WTC11 (cell line): Measurements from ENCODE around the gene NPEPL1. TPM values are rescaled to one million over a fixed set of nuclear protein-coding genes. Genes with fewer than 3 reads are reported as not detected.
A peak's percentile ranks its signal among the peaks of the same experiment; 100 is the strongest.

Experiments
- ATAC-seq: fragments of 200-7000 bp; cut with Tn5 transposase; 2 replicates; pipeline ENCODE4 v1.10.0; 2021; ENCODE audit warnings: mild to moderate bottlenecking, moderate library complexity
- CTCF ChIA-PET: fragments of 300-600 bp; sonication (Branson Sonifier 250); formaldehyde crosslinking; loops from one replicate; lab custom pipeline; 2021; ENCODE audit warnings: antibody characterized with exemption; lab: Charles Lee
- POLR2A ChIA-PET: fragments of 350-600 bp; sonication (Branson Sonifier 250); formaldehyde crosslinking; loops from one replicate; lab custom pipeline; 2021; ENCODE audit warnings: antibody characterized with exemption; lab: Charles Lee
- DNase-seq: peaks from one replicate; pipeline ENCODE4 v3.0.0; 2021; ENCODE audit warnings: low spot score
- H3K27ac Mint-ChIP-seq: 2 replicates; pipeline ENCODE4 v1.8.0; 2021; ENCODE audit warnings: mixed read lengths
- H3K27me3 Mint-ChIP-seq: 2 replicates; pipeline ENCODE4 v1.8.0; 2021; ENCODE audit warnings: low read depth, mild to moderate bottlenecking, moderate library complexity, mixed read lengths
- H3K36me3 Mint-ChIP-seq: 2 replicates; pipeline ENCODE4 v1.8.0; 2021; ENCODE audit warnings: mixed read lengths
- H3K4me1 Mint-ChIP-seq: 2 replicates; pipeline ENCODE4 v1.8.0; 2022; ENCODE audit warnings: mixed read lengths
- H3K4me3 Mint-ChIP-seq: 2 replicates; pipeline ENCODE4 v1.8.0; 2021; ENCODE audit warnings: mild to moderate bottlenecking, moderate library complexity, mixed read lengths
- H3K9me3 Mint-ChIP-seq: 2 replicates; pipeline ENCODE4 v1.8.0; 2021; ENCODE audit warnings: mixed read lengths
- ELF4 ChIP-seq: sonication (generic); formaldehyde crosslinking; IDR thresholded peaks from 2 replicates; pipeline ENCODE4 v1.8.1; 2022; ENCODE audit warnings: low read depth, mild to moderate bottlenecking, moderate library complexity, missing genetic modification reagents
- EMX1 ChIP-seq: fragments of 250-450 bp; sonication (Bioruptor Pico); IDR thresholded peaks from 2 replicates; pipeline ENCODE4 v1.8.0; 2021; ENCODE audit warnings: mild to moderate bottlenecking
- ESRRA ChIP-seq: sonication (generic); formaldehyde crosslinking; IDR thresholded peaks from 2 replicates; pipeline ENCODE4 v1.8.1; 2022; ENCODE audit warnings: mild to moderate bottlenecking, missing genetic modification reagents, borderline replicate concordance
- GABPB1 ChIP-seq: sonication (generic); formaldehyde crosslinking; IDR thresholded peaks from 2 replicates; pipeline ENCODE4 v1.8.1; 2023; ENCODE audit warnings: mild to moderate bottlenecking, missing genetic modification reagents
- HMGA2 ChIP-seq: fragments of 250-450 bp; sonication (Bioruptor Pico); IDR thresholded peaks from 2 replicates; pipeline ENCODE4 v1.4.0; 2021; ENCODE audit warnings: mild to moderate bottlenecking, moderate library complexity
- JUN ChIP-seq: sonication (generic); formaldehyde crosslinking; IDR thresholded peaks from 2 replicates; pipeline ENCODE4 v1.8.0; 2023; ENCODE audit warnings: mild to moderate bottlenecking, missing genetic modification reagents
- RELA ChIP-seq: sonication (generic); formaldehyde crosslinking; IDR thresholded peaks from 2 replicates; pipeline ENCODE4 v1.8.1; 2022; ENCODE audit warnings: missing genetic modification reagents, mild to moderate bottlenecking, borderline replicate concordance
- RORB ChIP-seq: fragments of 250-450 bp; sonication (Bioruptor Pico); IDR thresholded peaks from 2 replicates; pipeline ENCODE4 v1.9.0; 2021; ENCODE audit warnings: mild to moderate bottlenecking
- ZNF232 ChIP-seq: sonication (generic); formaldehyde crosslinking; IDR thresholded peaks from 2 replicates; pipeline ENCODE4 v1.8.0; 2022; ENCODE audit warnings: mild to moderate bottlenecking, missing genetic modification reagents
- ZNF317 ChIP-seq: sonication (generic); formaldehyde crosslinking; IDR thresholded peaks from 2 replicates; pipeline ENCODE4 v1.8.1; 2023; ENCODE audit warnings: low read depth, mild to moderate bottlenecking, moderate library complexity, missing genetic modification reagents, borderline replicate concordance
- ZNF423 ChIP-seq: fragments of 250-450 bp; sonication (Bioruptor Pico); IDR thresholded peaks from 2 replicates; pipeline ENCODE4 v2.1.2; 2022; ENCODE audit warnings: mild to moderate bottlenecking, moderate library complexity
- ZNF671 ChIP-seq: fragments of 250-450 bp; sonication (Bioruptor Pico); IDR thresholded peaks from 2 replicates; pipeline ENCODE4 v1.8.0; 2021; ENCODE audit warnings: mild to moderate bottlenecking
- total RNA-seq: library from RNA; stranded (reverse); gene quantifications from 3 replicates; pipeline ENCODE4 v1.2.3, GENCODE V29; 2021
- TF ChIP-seq, protein P1 (sequence below): sonication (generic); formaldehyde crosslinking; IDR thresholded peaks from 2 replicates; pipeline ENCODE4 v1.8.0; 2023; ENCODE audit warnings: missing genetic modification reagents
- TF ChIP-seq, protein P2 (sequence below): sonication (generic); formaldehyde crosslinking; IDR thresholded peaks from 2 replicates; pipeline ENCODE4 v1.8.1; 2022; ENCODE audit warnings: mild to moderate bottlenecking, moderate library complexity, missing genetic modification reagents
- TF ChIP-seq, protein P3 (sequence below): fragments of 250-450 bp; sonication (Bioruptor Pico); IDR thresholded peaks from 2 replicates; pipeline ENCODE4 v1.9.0; 2021; ENCODE audit warnings: mild to moderate bottlenecking, borderline replicate concordance
- TF ChIP-seq, protein P4 (sequence below): sonication (generic); formaldehyde crosslinking; IDR thresholded peaks from 2 replicates; pipeline ENCODE4 v1.8.0; 2022; ENCODE audit warnings: mild to moderate bottlenecking, missing genetic modification reagents
- TF ChIP-seq, protein P5 (sequence below): sonication (generic); formaldehyde crosslinking; IDR thresholded peaks from 2 replicates; pipeline ENCODE4 v1.8.0; 2022; ENCODE audit warnings: missing genetic modification reagents
- TF ChIP-seq, protein P6 (sequence below): fragments of 200-600 bp; IDR thresholded peaks from 2 replicates; pipeline ENCODE4 v1.8.0; 2022; ENCODE audit warnings: antibody characterized with exemption

The NPEPL1 gene
- total RNA-seq, 1 experiment from 2014 or later, result 39.9 TPM

DNA sequence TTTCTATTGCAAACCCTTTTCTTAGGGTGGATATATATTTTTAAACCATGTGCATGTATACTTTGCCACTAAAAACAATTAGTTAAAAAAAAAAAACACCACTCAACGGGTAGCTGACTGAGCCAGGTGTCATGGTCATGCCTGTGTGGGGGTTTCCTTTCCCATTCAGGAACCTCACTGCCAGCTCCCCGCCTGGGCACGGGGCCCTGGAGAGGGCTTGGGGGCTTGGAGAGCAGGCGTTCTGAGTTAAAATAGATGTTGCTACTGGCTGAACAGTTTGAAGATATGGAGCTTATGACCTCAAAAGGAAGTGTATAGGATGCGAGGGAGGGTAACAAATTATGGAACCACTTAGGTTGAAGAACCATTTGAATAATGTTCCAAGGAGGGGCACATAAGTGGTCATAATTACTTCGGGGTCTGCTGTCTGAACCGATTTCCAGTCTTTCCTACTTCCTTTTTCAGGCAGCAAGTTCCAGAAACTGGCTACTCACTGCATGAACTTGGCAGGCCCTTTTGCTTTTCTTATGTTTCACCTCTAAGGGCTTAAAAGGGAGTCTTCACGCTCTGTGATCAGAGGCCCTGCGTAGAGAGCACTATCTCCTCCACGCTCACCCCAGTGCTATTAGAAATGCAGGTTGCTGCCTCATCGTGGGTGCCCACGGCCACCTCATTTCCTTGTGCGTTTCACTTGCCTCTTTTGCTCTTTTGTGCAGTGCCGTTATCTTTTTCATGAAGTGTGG is 31.6 kb upstream of the NPEPL1 start:
- Mint-ChIP-seq H3K27ac (peak overlapping the region; percentile 97), H3K4me3 (no peak overlapping the region), H3K36me3 (peaks cover 23% of the 10 kb centered on the region), H3K4me1 (peaks cover 89% of the 10 kb centered on the region), H3K9me3 (no peaks in the 10 kb centered on the region), H3K27me3 (no peaks in the 10 kb centered on the region)
- ChIA-PET CTCF (interaction anchor here (0.7 to 2.1 kb wide), 2 partner anchors 10 to 178 kb away, joined by 3 to 10 read pairs; partner anchors contain the start of gene STX16), POLR2A (interaction anchor here (1.4 kb wide), 1 partner anchor 8 kb away, joined by 4 read pairs; no protein-coding TSS in a partner anchor)
- no peak for TF ChIP-seq ZNF317 (CRISPR knock-in tag)
- TF ChIP-seq, protein P1, sequence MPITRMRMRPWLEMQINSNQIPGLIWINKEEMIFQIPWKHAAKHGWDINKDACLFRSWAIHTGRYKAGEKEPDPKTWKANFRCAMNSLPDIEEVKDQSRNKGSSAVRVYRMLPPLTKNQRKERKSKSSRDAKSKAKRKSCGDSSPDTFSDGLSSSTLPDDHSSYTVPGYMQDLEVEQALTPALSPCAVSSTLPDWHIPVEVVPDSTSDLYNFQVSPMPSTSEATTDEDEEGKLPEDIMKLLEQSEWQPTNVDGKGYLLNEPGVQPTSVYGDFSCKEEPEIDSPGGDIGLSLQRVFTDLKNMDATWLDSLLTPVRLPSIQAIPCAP (CRISPR knock-in tag), result no peak
- TF ChIP-seq ZNF671, result no peak
- TF ChIP-seq, protein P2, sequence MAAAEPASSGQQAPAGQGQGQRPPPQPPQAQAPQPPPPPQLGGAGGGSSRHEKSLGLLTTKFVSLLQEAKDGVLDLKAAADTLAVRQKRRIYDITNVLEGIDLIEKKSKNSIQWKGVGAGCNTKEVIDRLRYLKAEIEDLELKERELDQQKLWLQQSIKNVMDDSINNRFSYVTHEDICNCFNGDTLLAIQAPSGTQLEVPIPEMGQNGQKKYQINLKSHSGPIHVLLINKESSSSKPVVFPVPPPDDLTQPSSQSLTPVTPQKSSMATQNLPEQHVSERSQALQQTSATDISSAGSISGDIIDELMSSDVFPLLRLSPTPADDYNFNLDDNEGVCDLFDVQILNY (CRISPR knock-in tag), result no peak
- TF ChIP-seq, protein P3, sequence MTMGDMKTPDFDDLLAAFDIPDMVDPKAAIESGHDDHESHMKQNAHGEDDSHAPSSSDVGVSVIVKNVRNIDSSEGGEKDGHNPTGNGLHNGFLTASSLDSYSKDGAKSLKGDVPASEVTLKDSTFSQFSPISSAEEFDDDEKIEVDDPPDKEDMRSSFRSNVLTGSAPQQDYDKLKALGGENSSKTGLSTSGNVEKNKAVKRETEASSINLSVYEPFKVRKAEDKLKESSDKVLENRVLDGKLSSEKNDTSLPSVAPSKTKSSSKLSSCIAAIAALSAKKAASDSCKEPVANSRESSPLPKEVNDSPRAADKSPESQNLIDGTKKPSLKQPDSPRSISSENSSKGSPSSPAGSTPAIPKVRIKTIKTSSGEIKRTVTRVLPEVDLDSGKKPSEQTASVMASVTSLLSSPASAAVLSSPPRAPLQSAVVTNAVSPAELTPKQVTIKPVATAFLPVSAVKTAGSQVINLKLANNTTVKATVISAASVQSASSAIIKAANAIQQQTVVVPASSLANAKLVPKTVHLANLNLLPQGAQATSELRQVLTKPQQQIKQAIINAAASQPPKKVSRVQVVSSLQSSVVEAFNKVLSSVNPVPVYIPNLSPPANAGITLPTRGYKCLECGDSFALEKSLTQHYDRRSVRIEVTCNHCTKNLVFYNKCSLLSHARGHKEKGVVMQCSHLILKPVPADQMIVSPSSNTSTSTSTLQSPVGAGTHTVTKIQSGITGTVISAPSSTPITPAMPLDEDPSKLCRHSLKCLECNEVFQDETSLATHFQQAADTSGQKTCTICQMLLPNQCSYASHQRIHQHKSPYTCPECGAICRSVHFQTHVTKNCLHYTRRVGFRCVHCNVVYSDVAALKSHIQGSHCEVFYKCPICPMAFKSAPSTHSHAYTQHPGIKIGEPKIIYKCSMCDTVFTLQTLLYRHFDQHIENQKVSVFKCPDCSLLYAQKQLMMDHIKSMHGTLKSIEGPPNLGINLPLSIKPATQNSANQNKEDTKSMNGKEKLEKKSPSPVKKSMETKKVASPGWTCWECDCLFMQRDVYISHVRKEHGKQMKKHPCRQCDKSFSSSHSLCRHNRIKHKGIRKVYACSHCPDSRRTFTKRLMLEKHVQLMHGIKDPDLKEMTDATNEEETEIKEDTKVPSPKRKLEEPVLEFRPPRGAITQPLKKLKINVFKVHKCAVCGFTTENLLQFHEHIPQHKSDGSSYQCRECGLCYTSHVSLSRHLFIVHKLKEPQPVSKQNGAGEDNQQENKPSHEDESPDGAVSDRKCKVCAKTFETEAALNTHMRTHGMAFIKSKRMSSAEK (CRISPR knock-in tag), result no peak
- TF ChIP-seq, protein P4, sequence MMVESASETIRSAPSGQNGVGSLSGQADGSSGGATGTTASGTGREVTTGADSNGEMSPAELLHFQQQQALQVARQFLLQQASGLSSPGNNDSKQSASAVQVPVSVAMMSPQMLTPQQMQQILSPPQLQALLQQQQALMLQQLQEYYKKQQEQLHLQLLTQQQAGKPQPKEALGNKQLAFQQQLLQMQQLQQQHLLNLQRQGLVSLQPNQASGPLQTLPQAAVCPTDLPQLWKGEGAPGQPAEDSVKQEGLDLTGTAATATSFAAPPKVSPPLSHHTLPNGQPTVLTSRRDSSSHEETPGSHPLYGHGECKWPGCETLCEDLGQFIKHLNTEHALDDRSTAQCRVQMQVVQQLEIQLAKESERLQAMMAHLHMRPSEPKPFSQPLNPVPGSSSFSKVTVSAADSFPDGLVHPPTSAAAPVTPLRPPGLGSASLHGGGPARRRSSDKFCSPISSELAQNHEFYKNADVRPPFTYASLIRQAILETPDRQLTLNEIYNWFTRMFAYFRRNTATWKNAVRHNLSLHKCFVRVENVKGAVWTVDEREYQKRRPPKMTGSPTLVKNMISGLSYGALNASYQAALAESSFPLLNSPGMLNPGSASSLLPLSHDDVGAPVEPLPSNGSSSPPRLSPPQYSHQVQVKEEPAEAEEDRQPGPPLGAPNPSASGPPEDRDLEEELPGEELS, result no peak
- TF ChIP-seq, protein P5, sequence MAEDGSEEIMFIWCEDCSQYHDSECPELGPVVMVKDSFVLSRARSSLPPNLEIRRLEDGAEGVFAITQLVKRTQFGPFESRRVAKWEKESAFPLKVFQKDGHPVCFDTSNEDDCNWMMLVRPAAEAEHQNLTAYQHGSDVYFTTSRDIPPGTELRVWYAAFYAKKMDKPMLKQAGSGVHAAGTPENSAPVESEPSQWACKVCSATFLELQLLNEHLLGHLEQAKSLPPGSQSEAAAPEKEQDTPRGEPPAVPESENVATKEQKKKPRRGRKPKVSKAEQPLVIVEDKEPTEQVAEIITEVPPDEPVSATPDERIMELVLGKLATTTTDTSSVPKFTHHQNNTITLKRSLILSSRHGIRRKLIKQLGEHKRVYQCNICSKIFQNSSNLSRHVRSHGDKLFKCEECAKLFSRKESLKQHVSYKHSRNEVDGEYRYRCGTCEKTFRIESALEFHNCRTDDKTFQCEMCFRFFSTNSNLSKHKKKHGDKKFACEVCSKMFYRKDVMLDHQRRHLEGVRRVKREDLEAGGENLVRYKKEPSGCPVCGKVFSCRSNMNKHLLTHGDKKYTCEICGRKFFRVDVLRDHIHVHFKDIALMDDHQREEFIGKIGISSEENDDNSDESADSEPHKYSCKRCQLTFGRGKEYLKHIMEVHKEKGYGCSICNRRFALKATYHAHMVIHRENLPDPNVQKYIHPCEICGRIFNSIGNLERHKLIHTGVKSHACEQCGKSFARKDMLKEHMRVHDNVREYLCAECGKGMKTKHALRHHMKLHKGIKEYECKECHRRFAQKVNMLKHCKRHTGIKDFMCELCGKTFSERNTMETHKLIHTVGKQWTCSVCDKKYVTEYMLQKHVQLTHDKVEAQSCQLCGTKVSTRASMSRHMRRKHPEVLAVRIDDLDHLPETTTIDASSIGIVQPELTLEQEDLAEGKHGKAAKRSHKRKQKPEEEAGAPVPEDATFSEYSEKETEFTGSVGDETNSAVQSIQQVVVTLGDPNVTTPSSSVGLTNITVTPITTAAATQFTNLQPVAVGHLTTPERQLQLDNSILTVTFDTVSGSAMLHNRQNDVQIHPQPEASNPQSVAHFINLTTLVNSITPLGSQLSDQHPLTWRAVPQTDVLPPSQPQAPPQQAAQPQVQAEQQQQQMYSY, result no peak
- TF ChIP-seq JUN (CRISPR knock-in tag), result no peak
- TF ChIP-seq ZNF232 (CRISPR knock-in tag), result no peak
- no peak for TF ChIP-seq RELA
- TF ChIP-seq ESRRA (CRISPR knock-in tag), result no peak
- TF ChIP-seq, protein P6, sequence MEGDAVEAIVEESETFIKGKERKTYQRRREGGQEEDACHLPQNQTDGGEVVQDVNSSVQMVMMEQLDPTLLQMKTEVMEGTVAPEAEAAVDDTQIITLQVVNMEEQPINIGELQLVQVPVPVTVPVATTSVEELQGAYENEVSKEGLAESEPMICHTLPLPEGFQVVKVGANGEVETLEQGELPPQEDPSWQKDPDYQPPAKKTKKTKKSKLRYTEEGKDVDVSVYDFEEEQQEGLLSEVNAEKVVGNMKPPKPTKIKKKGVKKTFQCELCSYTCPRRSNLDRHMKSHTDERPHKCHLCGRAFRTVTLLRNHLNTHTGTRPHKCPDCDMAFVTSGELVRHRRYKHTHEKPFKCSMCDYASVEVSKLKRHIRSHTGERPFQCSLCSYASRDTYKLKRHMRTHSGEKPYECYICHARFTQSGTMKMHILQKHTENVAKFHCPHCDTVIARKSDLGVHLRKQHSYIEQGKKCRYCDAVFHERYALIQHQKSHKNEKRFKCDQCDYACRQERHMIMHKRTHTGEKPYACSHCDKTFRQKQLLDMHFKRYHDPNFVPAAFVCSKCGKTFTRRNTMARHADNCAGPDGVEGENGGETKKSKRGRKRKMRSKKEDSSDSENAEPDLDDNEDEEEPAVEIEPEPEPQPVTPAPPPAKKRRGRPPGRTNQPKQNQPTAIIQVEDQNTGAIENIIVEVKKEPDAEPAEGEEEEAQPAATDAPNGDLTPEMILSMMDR, result no peak
- TF ChIP-seq ZNF423 (CRISPR knock-in tag), result no peak
- no peak for TF ChIP-seq RORB (CRISPR knock-in tag)
- TF ChIP-seq EMX1 (CRISPR knock-in tag), result no peak
- no peak for TF ChIP-seq HMGA2
- no peak for TF ChIP-seq GABPB1 (CRISPR knock-in tag)
- no peak for TF ChIP-seq ELF4 (CRISPR knock-in tag)
- DNase-seq, result no peak
- ATAC-seq, result no peak
